Endothelial cell (in vitro differentiated cells): ENCODE measurements around the gene GTF2H3. TPM values are rescaled to one million over a fixed set of nuclear protein-coding genes. Genes with fewer than 3 reads are reported as not detected.

Experiments used
- DNase-seq: peaks from one replicate; pipeline ENCODE4 v3.0.0; 2021; ENCODE audit warnings: low spot score
- H3K27ac Mint-ChIP-seq: one replicate; pipeline ENCODE4 v1.8.0; 2021; ENCODE audit warnings: mixed read lengths, inconsistent platforms; ENCODE audit not compliant: unreplicated experiment
- H3K27me3 Mint-ChIP-seq: one replicate; pipeline ENCODE4 v1.8.0; 2021; ENCODE audit warnings: mild to moderate bottlenecking, moderate library complexity, mixed read lengths, inconsistent platforms; ENCODE audit not compliant: unreplicated experiment
- H3K36me3 Mint-ChIP-seq: one replicate; pipeline ENCODE4 v1.8.0; 2021; ENCODE audit warnings: mild to moderate bottlenecking, low read depth, mixed read lengths, inconsistent platforms; ENCODE audit not compliant: unreplicated experiment
- H3K4me1 Mint-ChIP-seq: one replicate; pipeline ENCODE4 v1.8.0; 2021; ENCODE audit warnings: mild to moderate bottlenecking, mixed read lengths, inconsistent platforms; ENCODE audit not compliant: unreplicated experiment
- H3K4me3 Mint-ChIP-seq: one replicate; pipeline ENCODE4 v1.8.0; 2021; ENCODE audit warnings: mild to moderate bottlenecking, mixed read lengths, inconsistent platforms; ENCODE audit not compliant: unreplicated experiment
- H3K9me3 Mint-ChIP-seq: one replicate; pipeline ENCODE4 v1.8.0; 2021; ENCODE audit warnings: mixed read lengths, inconsistent platforms; ENCODE audit not compliant: unreplicated experiment
- CTCF ChIP-seq: fragments of 200-600 bp; sonication (generic); IDR thresholded peaks from one replicate; pipeline ENCODE4 v1.5.0; 2021; ENCODE audit warnings: antibody characterized with exemption; ENCODE audit not compliant: unreplicated experiment
- total RNA-seq: library from RNA; stranded (reverse); fragmentation: NEBNext Ultra II Directional; extraction: Animal tissue kit (Norgen Biotek cat#: 25700); gene quantifications from one replicate; pipeline ENCODE4 v1.2.1, GENCODE V29; 2021; ENCODE audit not compliant: unreplicated experiment

Gene GTF2H3
- total RNA-seq, 1 donor from 2014 or later, result 23.1 TPM

GRCh38 chr12:123671876-123672275, 38.2 kb downstream of the GTF2H3 start:
- peaks cover 7% of the 10 kb centered on the region for H3K36me3 Mint-ChIP-seq
- DNase-seq, result no peak
- no peaks in the 10 kb centered on the region for H3K27me3 Mint-ChIP-seq
- peaks cover 3% of the 10 kb centered on the region for H3K4me1 Mint-ChIP-seq
- peak overlapping the region; percentile 92 for H3K4me3 Mint-ChIP-seq
- no peaks in the 10 kb centered on the region for H3K9me3 Mint-ChIP-seq
- no peak for TF ChIP-seq CTCF
- no peak overlapping the region for H3K27ac Mint-ChIP-seq

- Mint-ChIP-seq H3K4me1 (peaks cover 3% of the 10 kb centered on the region), H3K4me3 (no peak overlapping the region), H3K27ac (no peak overlapping the region), H3K9me3 (no peaks in the 10 kb centered on the region), H3K27me3 (peaks cover 2% of the 10 kb centered on the region), H3K36me3 (peaks cover 10% of the 10 kb centered on the region)
- no peak for DNase-seq
- TF ChIP-seq CTCF, result no peak
These were observed 41.8 kb downstream of the GTF2H3 start for GRCh38 chr12:123675436-123675835.

- no peak overlapping the region for H3K27ac Mint-ChIP-seq
- no peak for TF ChIP-seq CTCF
- DNase-seq, result no peak
- H3K36me3 Mint-ChIP-seq, result peaks cover 14% of the 10 kb centered on the region
- H3K4me1 Mint-ChIP-seq, result peaks cover 1% of the 10 kb centered on the region
- H3K9me3 Mint-ChIP-seq, result no peaks in the 10 kb centered on the region
- H3K27me3 Mint-ChIP-seq, result peaks cover 2% of the 10 kb centered on the region
- H3K4me3 Mint-ChIP-seq, result no peak overlapping the region
These were observed 43.1 kb downstream of the GTF2H3 start for GRCh38 chr12:123676616-123677320.

DNA sequence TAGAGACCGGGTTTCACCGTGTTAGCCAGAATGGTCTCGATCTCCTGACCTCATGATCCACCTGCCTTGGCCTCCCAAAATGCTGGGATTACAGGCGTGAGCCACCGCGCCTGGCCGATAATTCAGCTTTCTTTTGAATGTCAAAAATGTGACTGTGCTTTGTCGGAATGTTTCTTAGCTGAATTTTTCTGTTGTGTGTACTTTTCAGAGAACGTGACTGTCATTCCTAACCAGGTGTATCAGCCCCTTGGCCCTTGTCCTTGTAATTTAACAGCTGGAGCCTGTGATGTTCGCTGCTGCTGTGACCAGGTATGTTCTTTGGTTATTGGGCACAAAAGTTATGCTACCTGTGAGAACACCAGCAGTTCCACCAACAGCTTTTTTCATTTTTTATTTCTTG, 45.4 kb downstream of the GTF2H3 start:
- no peak for DNase-seq
- Mint-ChIP-seq H3K4me1 (no peaks in the 10 kb centered on the region), H3K36me3 (peaks cover 14% of the 10 kb centered on the region), H3K27me3 (peaks cover 2% of the 10 kb centered on the region), H3K27ac (no peak overlapping the region), H3K9me3 (no peaks in the 10 kb centered on the region), H3K4me3 (no peak overlapping the region)
- no peak for TF ChIP-seq CTCF

GRCh38 chr12:123681605-123682004, 48.0 kb downstream of the GTF2H3 start:
- peaks cover 8% of the 10 kb centered on the region for H3K36me3 Mint-ChIP-seq
- H3K9me3 Mint-ChIP-seq, result no peaks in the 10 kb centered on the region
- H3K4me3 Mint-ChIP-seq, result no peak overlapping the region
- no peaks in the 10 kb centered on the region for H3K4me1 Mint-ChIP-seq
- no peak overlapping the region for H3K27ac Mint-ChIP-seq
- no peak for DNase-seq
- no peak for TF ChIP-seq CTCF
- H3K27me3 Mint-ChIP-seq, result peaks cover 3% of the 10 kb centered on the region
